OCI-LY3 (cell line): ENCODE measurements around the gene NPC2.

Experiments
- EZH2phosphoT487 ChIP-seq: fragments of 200-600 bp; shearing (Covaris generic); IDR thresholded peaks from 2 replicates; pipeline ENCODE4 v1.6.1; 2018; ENCODE audit warnings: antibody characterized with exemption, mixed run types, low read depth
- TF ChIP-seq, protein P1 (sequence below): fragments of 200-600, 300-600 bp; sonication (generic); IDR thresholded peaks from 2 replicates; pipeline ENCODE4 v1.5.1; 2014; ENCODE audit warnings: antibody characterized with exemption, low read length, low read depth

DNA sequence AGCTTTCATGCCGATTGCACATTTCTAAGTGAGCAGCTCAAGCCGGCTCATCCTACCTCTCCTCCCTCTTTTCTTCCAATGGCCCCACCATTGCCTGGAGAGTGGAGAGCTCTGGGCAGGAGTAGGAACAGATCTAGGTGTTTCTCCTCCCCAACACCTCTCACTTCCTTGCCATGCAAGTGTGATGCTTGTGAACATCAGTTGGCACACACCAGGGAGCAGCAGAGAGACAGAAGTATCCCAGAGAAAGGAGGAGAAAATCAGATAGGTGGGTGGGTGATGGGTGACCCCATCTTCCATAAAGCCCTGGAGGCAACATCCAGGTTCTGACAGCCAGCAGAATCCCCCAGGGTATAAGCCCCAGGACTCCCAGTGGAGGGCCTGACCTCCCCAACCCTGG is 27.8 kb downstream of the NPC2 start:
- TF ChIP-seq, protein P1, sequence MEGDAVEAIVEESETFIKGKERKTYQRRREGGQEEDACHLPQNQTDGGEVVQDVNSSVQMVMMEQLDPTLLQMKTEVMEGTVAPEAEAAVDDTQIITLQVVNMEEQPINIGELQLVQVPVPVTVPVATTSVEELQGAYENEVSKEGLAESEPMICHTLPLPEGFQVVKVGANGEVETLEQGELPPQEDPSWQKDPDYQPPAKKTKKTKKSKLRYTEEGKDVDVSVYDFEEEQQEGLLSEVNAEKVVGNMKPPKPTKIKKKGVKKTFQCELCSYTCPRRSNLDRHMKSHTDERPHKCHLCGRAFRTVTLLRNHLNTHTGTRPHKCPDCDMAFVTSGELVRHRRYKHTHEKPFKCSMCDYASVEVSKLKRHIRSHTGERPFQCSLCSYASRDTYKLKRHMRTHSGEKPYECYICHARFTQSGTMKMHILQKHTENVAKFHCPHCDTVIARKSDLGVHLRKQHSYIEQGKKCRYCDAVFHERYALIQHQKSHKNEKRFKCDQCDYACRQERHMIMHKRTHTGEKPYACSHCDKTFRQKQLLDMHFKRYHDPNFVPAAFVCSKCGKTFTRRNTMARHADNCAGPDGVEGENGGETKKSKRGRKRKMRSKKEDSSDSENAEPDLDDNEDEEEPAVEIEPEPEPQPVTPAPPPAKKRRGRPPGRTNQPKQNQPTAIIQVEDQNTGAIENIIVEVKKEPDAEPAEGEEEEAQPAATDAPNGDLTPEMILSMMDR, result no peak
- no peak for TF ChIP-seq EZH2phosphoT487
